HG03442 (cell line): ENCODE results near the gene ACAT2.
"Not testable (repeated sequence)": the region's sequence is repeated elsewhere in the genome, so short reads cannot be mapped to it uniquely, and the experiment has no call there.

Source experiments
- ATAC-seq: cut with Tn5 transposase; IDR thresholded peaks from one replicate; pipeline ENCODE4 v1.9.1; 2021; ENCODE audit warnings: mild to moderate bottlenecking, moderate library complexity; ENCODE audit not compliant: unreplicated experiment

Gene ACAT2

GRCh38 chr6:159806021-159806458 lies 44.2 kb downstream of the ACAT2 start:
- ATAC-seq = no peak

DNA sequence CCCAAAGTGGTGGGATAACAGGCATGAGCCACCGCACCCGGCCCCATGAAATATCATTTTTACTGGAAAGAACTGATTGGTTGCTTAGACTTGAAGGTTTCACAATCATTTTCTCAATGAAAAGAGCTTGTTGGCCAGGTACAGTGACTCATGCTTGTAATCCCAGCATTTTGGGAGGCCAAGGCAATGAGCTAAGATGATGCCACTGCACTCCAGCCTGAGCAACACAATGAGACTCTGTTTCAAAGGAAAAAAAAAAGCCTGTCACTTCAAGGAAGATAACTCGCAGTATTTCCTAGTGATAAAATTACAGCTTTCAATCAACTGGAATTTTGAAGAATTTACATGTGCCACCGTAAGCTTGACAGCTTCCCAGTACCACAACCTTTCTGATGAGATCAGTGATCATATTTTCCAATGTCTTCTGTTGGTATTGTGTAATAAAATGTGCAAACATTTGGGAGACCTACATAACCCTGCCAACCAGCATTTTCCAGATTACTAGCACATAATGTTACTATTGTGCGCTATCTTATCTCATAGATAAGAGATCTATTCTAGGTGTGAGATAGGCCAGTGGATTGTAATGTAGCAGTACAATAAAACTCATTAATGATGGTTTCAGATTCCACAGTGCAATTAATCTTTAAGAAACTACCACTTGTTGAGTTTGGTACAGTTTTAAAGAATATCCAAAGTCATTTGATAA lies 45.5 kb downstream of the ACAT2 start:
- ATAC-seq = no peak

- no peak for ATAC-seq
These were observed 46.8 kb downstream of the ACAT2 start for GRCh38 chr6:159808647-159809046.

DNA sequence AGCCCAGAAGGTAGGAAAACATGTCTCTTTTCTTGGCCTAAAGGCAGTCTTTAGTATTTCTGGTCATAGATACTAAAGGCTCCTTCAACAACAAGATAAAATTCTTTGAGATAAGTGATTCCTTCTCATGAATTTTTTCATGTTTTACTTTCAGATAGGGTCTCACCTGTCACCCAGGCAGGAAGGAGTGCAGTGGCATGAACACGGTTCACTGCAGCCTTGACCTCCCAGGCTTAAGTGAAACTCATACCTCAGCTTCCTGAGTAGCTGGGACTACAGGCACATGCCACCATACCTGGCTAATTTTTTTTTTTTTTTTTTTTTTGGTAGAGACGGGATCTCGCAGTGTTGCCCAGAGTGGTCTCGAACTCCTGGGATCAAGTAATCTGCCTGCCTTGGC lies 47.3 kb downstream of the ACAT2 start:
- no peak for ATAC-seq

DNA sequence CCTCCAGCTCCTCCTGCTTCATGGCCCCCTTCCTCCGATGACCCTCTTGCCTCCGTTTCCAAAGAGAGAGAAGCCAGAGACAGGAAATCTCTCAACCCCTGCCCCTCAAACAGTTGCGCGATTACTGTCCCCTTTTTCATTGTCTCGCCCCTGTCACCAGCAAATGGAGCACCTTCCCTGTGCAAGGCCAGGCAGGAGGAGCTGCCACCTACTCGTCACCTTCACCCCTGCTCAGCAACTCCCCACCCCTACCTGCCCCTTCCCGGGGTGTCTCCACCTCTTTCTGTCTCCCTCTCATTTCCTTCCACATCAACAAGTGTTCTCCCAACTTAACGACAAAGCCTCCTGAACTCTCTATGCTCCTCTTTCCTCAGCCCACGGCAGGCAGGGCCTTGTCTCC lies 51.9 kb downstream of the ACAT2 start:
- ATAC-seq = no peak

DNA sequence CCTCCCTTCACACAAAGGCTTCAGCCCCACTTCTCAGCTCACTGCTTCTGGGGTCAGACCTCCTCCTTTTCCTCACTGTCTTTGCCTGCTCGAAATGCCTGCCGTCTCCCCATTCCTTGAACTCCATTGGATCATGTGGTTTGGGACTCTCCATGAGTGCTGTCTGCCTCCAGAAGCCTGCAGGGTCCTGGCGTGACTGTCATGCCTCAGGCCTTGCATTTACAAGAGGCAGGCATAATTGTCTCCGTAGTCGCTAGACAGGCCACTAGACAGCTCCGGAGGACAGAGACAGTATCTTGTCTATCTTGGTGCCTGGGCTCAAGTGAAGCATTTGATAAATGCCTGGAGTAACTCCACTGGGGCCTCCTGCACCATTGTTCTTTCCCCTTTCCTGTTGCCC lies 53.6 kb downstream of the ACAT2 start:
- no peak for ATAC-seq

DNA sequence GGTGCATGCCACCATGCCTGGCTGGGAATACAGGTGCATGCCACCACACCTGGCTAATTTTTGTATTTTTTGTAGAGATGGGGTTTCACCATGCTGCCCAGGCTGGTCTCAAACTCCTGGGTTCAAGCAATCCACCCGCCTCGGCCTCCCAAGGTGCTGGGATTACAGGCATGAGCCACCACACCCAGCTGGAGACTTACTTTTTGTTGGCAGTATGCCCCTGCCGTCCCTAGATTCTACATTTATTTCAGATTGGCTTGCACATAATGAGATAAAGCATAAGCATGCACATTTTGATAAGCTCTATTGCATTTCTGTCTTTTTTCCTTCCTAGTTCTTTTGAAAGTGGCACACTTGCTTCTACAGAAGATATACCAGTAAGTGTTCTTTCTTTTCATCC lies 54.9 kb downstream of the ACAT2 start:
- ATAC-seq = not testable (repeated sequence)

GRCh38 chr6:159817951-159818739 lies 56.3 kb downstream of the ACAT2 start:
- ATAC-seq = no peak

DNA sequence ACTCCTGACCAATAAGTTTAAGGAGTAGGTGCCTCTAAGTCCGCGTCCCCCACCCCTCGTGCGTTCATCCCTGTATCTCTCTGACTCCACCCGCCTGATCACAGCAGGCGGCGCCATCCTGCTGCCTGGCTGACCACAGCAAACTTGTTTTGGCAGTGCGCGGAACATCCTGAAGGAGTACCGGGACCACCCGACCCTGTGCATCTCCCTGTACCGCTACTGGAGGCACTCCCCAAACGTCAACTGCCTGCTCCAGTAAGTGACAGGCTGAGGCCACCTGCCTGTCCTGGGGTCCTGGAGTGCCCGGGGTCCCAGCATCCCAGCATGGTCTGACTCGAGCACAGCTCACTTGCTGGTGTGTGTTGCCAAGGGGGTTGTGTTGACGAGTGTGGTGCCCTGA lies 57.3 kb downstream of the ACAT2 start:
- no peak for ATAC-seq

DNA sequence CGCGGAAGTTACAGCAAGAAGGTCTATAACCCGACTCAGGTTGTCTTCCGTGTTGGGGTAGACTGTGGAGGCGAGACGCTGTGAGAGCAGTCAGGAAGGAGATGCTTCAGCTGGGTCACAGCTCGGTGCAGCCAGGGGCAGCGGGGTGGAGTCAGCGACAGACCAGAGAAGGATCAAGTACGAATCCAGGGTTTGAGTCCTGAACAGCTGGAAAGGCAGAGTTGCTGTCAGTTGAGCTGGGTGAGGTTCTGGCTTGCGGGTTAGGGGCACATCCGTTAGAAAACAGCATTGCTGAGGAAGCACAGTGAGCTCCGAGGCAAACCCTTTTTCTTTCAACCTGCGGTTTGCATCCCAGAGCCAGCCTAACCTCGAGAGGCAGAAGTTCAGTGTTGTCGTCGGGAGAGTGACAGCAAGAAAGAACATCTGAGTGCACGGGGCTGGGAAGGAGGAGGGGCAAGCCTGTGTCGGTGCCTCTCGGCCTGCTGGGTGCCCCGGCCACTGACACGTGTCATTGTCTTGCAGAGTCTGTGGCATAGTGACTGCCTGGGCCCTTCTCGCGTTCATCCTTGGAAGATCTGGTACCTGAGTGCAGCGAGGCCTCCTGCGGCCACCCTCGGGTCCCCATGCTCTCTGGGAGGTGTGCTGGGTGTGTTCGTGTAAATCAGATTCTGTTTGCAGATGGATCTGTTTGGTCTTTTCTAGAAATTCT lies 58.2 kb downstream of the ACAT2 start:
- ATAC-seq = no peak

GRCh38 chr6:159821122-159821521 lies 59.3 kb downstream of the ACAT2 start:
- ATAC-seq = no peak

DNA sequence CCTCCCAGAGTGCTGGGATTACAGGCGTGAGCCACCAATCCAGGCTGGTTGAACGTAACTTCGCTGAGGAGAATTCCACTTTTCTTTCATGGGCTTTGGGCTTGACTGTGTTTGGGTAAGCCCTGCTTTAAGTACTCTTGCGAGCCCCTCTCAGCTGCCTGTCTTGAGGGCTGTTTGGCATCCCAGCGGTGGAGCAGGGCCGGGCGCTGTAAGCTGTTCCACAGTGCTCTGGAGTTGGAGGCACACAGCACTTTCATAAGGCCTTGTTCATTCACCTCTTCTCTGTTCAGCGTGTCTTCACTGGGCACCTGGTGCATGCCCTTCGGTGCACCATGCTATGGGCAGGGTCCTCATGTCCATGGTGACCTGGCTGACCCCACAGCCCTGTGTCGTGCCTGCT lies 59.9 kb downstream of the ACAT2 start:
- ATAC-seq = no peak

- no peak for ATAC-seq
These were observed 62.1 kb downstream of the ACAT2 start for GRCh38 chr6:159823953-159824352.

GRCh38 chr6:159824690-159825089 lies 62.8 kb downstream of the ACAT2 start:
- ATAC-seq = not testable (repeated sequence)

- ATAC-seq = no peak
These were observed 64.2 kb downstream of the ACAT2 start for GRCh38 chr6:159826004-159826403.

DNA sequence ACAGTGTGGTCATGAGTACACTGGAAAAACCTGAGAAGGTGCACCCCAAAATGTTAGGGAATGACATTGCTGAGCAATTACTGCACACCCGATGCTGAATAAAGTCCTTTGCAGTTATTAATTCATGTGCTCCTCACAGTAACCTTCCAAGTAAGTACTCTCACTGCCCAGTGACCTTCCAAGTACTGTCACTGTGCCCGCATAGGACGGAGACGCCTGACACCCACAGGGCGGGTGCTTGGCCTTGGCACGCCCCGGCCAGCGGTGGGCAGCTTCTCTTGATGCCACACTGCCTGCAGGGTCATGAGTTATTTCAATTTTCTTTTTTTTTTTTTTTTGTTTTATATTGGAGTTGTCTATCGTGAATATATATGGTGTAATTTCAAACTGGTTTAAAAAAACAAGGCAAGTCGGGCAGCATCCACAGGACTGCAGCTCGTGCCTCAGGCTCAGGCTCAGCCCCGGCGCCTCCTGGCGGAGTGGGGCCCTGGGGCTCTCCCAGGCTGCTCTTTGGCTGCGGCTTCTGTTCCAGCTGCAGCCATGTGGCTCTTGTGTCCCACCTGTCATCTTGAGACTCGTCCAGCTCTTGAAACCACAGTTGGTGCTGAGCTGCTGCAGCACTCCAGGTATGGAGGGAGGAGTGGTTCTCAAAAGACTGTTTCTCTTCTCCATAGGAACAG lies 65.3 kb downstream of the ACAT2 start:
- no peak for ATAC-seq

GRCh38 chr6:159828074-159828473 lies 66.2 kb downstream of the ACAT2 start:
- ATAC-seq = no peak
